ENCODE measurements around the gene METTL25.
A peak's percentile ranks its signal among the peaks of the same experiment; 100 is the strongest.

METTL25 gene

DNA sequence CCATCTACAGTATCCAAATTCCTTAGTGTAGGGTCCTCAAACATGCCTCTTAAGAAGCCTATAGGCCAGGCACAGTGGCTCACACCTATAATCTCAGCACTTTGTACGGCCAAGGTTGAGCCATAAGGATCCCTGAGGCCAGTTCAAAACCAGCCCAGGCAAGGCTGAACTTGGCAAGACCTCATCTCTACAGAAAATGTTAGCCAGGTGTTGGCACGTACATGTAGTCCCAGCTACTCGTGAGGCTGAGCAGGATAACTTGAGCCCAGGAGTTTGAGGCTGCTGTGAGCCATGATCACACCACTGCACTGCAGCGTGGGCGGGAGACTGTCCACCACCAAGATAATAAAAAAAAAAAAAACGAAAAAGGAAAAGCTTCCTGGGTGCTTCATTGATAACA is 6.9 kb upstream of the METTL25 start:
- peaks cover 2 to 4% of the 10 kb centered on the region in 2 experiments for H3K36me3 ChIP-seq (ENCODE audit: control insufficient read depth in 1 of 2, insufficient read depth in 2 of 2, low read length in 2 of 2)
- no peaks in the 10 kb centered on the region for H3K9me3 ChIP-seq (ENCODE audit: insufficient read depth, low read depth, low read length)
- H4K91ac ChIP-seq (ENCODE audit: low read depth, low read length) = no peak overlapping the region
- no peak overlapping the region for H4K8ac ChIP-seq (ENCODE audit: low read depth, low read length)
- H2AFZ ChIP-seq (ENCODE audit: insufficient read depth, low read length, poor library complexity) = no peak overlapping the region
- H3K9ac ChIP-seq (ENCODE audit: low read length) = no peak overlapping the region
- H3K18ac ChIP-seq (ENCODE audit: low read length) = no peak overlapping the region
- no peak overlapping the region for H3K23ac ChIP-seq (ENCODE audit: low read length)
- no peaks in the 10 kb centered on the region for H3K4me1 ChIP-seq (ENCODE audit: control insufficient read depth in 1 of 2, insufficient read depth in 2 of 2, low read length in 2 of 2)
- H3K79me1 ChIP-seq (ENCODE audit: low read length) = no peaks in the 10 kb centered on the region
- no peak overlapping the region for H3K14ac ChIP-seq (ENCODE audit: low read length)
- no peak overlapping the region for H3K27ac ChIP-seq (ENCODE audit: low read depth, low read length)
- H2AK5ac ChIP-seq (ENCODE audit: low read length) = no peak overlapping the region
- no peaks in the 10 kb centered on the region for H3K79me2 ChIP-seq (ENCODE audit: control insufficient read depth, insufficient read depth, low read length, poor library complexity)
- no CpG with 5 or more reads among the region's 6 CpGs for WGBS (ENCODE audit: extremely low coverage, insufficient coverage, insufficient read length)
- H3K4ac ChIP-seq (ENCODE audit: low read depth, low read length) = no peak overlapping the region
- no peak overlapping the region for H2BK5ac ChIP-seq (ENCODE audit: low read depth, low read length, poor library complexity)
- no peak overlapping the region for H4K12ac ChIP-seq (ENCODE audit: low read depth, low read length)
- H3K27me3 ChIP-seq (ENCODE audit: insufficient read depth, low read length) = no peaks in the 10 kb centered on the region
- H2BK12ac ChIP-seq (ENCODE audit: low read length) = no peak overlapping the region
- H3K4me3 ChIP-seq (ENCODE audit: low read depth, low read length) = no peak overlapping the region
- H2BK120ac ChIP-seq (ENCODE audit: insufficient read depth, low read length, poor library complexity) = no peak overlapping the region
- no peak overlapping the region for H3K4me2 ChIP-seq (ENCODE audit: low read length)
- no peak for DNase-seq

DNA sequence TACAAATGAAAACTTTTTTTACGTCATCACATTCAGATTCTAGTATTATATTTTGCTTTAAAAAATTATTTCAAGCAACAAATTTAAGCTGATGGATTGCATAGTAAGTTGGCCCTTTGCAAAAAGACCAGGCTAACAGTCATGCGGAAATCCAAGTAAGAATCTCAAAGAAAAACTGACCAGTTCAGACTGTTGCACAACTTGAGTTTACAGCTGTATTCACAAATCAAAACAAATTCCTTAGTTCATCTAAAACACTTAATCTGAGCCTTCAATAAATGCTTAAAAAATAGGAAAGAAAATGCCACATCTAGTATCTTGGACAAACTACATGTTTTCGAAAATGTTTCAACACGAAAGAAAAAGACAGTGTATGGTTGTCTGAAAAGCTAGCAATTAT is 989 bp upstream of the METTL25 start:
- Histone ChIP-seq H2BK12ac (ENCODE audit: low read length) (no peak overlapping the region), H3K9ac (ENCODE audit: low read length) (no peak overlapping the region), H3K23ac (ENCODE audit: low read length) (no peak overlapping the region), H3K18ac (ENCODE audit: low read length) (no peak overlapping the region), H3K9me3 (ENCODE audit: insufficient read depth, low read depth, low read length) (peaks cover under 1% of the 10 kb centered on the region), H3K79me1 (ENCODE audit: low read length) (peaks cover 6% of the 10 kb centered on the region), H2AK5ac (ENCODE audit: low read length) (no peak overlapping the region), H4K91ac (ENCODE audit: low read depth, low read length) (no peak overlapping the region), H3K36me3 (ENCODE audit: control insufficient read depth in 1 of 2, insufficient read depth in 2 of 2, low read length in 2 of 2) (peaks cover under 1 to 2% of the 10 kb centered on the region in 2 experiments), H3K4ac (ENCODE audit: low read depth, low read length) (no peak overlapping the region), H3K4me3 (ENCODE audit: low read depth, low read length) (no peak overlapping the region), H3K14ac (ENCODE audit: low read length) (no peak overlapping the region), H3K79me2 (ENCODE audit: control insufficient read depth, insufficient read depth, low read length, poor library complexity) (peaks cover 6% of the 10 kb centered on the region), H4K12ac (ENCODE audit: low read depth, low read length) (no peak overlapping the region), H2AFZ (ENCODE audit: insufficient read depth, low read length, poor library complexity) (no peak overlapping the region), H3K4me2 (ENCODE audit: low read length) (peak overlapping the region; percentile 74), H3K27me3 (ENCODE audit: insufficient read depth, low read length) (no peaks in the 10 kb centered on the region), H2BK5ac (ENCODE audit: low read depth, low read length, poor library complexity) (no peak overlapping the region), H3K27ac (ENCODE audit: low read depth, low read length) (no peak overlapping the region), H2BK120ac (ENCODE audit: insufficient read depth, low read length, poor library complexity) (no peak overlapping the region), H3K4me1 (ENCODE audit: control insufficient read depth in 1 of 2, insufficient read depth in 2 of 2, low read length in 2 of 2) (peaks cover 0 to 2% of the 10 kb centered on the region in 2 experiments), H4K8ac (ENCODE audit: low read depth, low read length) (no peak overlapping the region)
- WGBS (ENCODE audit: extremely low coverage, insufficient coverage, insufficient read length) = no CpG with 5 or more reads among the region's 4 CpGs
- no peak for DNase-seq

DNA sequence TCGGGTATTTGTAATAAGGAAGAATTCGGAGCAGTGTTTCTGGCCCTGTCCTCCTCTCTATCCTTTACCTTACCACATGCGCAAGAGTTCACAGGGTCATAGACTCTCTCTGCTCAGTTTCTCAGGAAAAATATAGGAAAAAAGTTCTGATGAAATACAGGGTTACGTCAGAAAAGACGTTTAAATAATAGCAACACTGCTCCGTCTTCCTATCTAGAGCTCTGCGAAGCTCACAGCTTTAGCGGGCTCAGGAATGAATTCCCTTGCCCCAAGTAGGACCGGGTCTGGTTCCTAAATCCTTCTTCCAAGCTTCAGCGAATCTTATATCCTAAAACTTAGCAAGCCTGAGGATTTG is 507 bp upstream of the METTL25 start:
- peak overlapping the region; percentile 90 for H4K8ac ChIP-seq (ENCODE audit: low read depth, low read length)
- H2AFZ ChIP-seq (ENCODE audit: insufficient read depth, low read length, poor library complexity) = peak overlapping the region; percentile 37
- peak overlapping the region; percentile 72 for H3K14ac ChIP-seq (ENCODE audit: low read length)
- peak overlapping the region; percentile 74 for H3K4me2 ChIP-seq (ENCODE audit: low read length)
- peak overlapping the region; percentile 83 for H4K12ac ChIP-seq (ENCODE audit: low read depth, low read length)
- no peaks in the 10 kb centered on the region for H3K27me3 ChIP-seq (ENCODE audit: insufficient read depth, low read length)
- no CpG with 5 or more reads among the region's 10 CpGs for WGBS (ENCODE audit: extremely low coverage, insufficient coverage, insufficient read length)
- peaks cover 1 to 2% of the 10 kb centered on the region in 2 experiments for H3K36me3 ChIP-seq (ENCODE audit: control insufficient read depth in 1 of 2, insufficient read depth in 2 of 2, low read length in 2 of 2)
- peak overlapping the region; percentile 11 for H3K27ac ChIP-seq (ENCODE audit: low read depth, low read length)
- peaks cover 2% of the 10 kb centered on the region for H3K9me3 ChIP-seq (ENCODE audit: insufficient read depth, low read depth, low read length)
- H3K18ac ChIP-seq (ENCODE audit: low read length) = peak overlapping the region; percentile 67
- H3K4ac ChIP-seq (ENCODE audit: low read depth, low read length) = peak overlapping the region; percentile 59
- no peak overlapping the region for H2AK5ac ChIP-seq (ENCODE audit: low read length)
- H3K4me3 ChIP-seq (ENCODE audit: low read depth, low read length) = peak overlapping the region; percentile 97
- H3K9ac ChIP-seq (ENCODE audit: low read length) = peak overlapping the region; percentile 86
- peak overlapping the region; percentile 29 for H2BK120ac ChIP-seq (ENCODE audit: insufficient read depth, low read length, poor library complexity)
- H4K91ac ChIP-seq (ENCODE audit: low read depth, low read length) = peak overlapping the region; percentile 74
- H3K79me1 ChIP-seq (ENCODE audit: low read length) = peaks cover 6% of the 10 kb centered on the region
- peak overlapping the region; percentile 53 for H2BK5ac ChIP-seq (ENCODE audit: low read depth, low read length, poor library complexity)
- H3K79me2 ChIP-seq (ENCODE audit: control insufficient read depth, insufficient read depth, low read length, poor library complexity) = peaks cover 6% of the 10 kb centered on the region
- no peak overlapping the region for H3K23ac ChIP-seq (ENCODE audit: low read length)
- peaks cover 0 to 2% of the 10 kb centered on the region in 2 experiments for H3K4me1 ChIP-seq (ENCODE audit: control insufficient read depth in 1 of 2, insufficient read depth in 2 of 2, low read length in 2 of 2)
- H2BK12ac ChIP-seq (ENCODE audit: low read length) = no peak overlapping the region
- DNase-seq = no peak

DNA sequence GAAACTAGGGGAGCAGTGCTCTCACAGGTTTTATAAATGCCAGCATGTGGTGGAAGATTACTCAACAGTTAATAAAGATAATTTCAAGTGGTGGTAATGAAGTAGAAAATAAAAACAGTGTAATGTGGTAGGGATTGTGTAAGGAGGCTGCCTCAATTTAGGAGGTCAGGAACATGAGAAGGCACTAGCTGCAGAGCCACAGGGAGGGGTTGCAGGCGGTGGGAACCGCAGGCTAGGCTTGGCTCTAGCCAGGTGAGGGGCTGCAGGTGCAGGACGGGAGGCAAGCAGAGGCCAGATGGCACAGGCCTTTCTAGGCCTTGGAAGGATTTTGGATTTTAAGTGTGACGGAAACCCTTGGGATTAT is 768 bp downstream of the METTL25 start:
- H3K4me2 ChIP-seq (ENCODE audit: low read length) = peak overlapping the region; percentile 71
- no peak overlapping the region for H2BK5ac ChIP-seq (ENCODE audit: low read depth, low read length, poor library complexity)
- H3K9me3 ChIP-seq (ENCODE audit: insufficient read depth, low read depth, low read length) = peaks cover 2% of the 10 kb centered on the region
- peak overlapping the region; percentile 44 for H3K14ac ChIP-seq (ENCODE audit: low read length)
- no peak overlapping the region for H3K27ac ChIP-seq (ENCODE audit: low read depth, low read length)
- peaks cover 0 to 2% of the 10 kb centered on the region in 2 experiments for H3K4me1 ChIP-seq (ENCODE audit: control insufficient read depth in 1 of 2, insufficient read depth in 2 of 2, low read length in 2 of 2)
- no peak overlapping the region for H3K4ac ChIP-seq (ENCODE audit: low read depth, low read length)
- WGBS (ENCODE audit: extremely low coverage, insufficient coverage, insufficient read length) = no CpG with 5 or more reads among the region's 4 CpGs
- H3K79me1 ChIP-seq (ENCODE audit: low read length) = peaks cover 6% of the 10 kb centered on the region
- H4K91ac ChIP-seq (ENCODE audit: low read depth, low read length) = no peak overlapping the region
- no peaks in the 10 kb centered on the region for H3K27me3 ChIP-seq (ENCODE audit: insufficient read depth, low read length)
- peak overlapping the region; percentile 82 for H4K8ac ChIP-seq (ENCODE audit: low read depth, low read length)
- no peak overlapping the region for H3K9ac ChIP-seq (ENCODE audit: low read length)
- H3K18ac ChIP-seq (ENCODE audit: low read length) = no peak overlapping the region
- no peak overlapping the region for H2BK12ac ChIP-seq (ENCODE audit: low read length)
- peaks cover 1 to 2% of the 10 kb centered on the region in 2 experiments for H3K36me3 ChIP-seq (ENCODE audit: control insufficient read depth in 1 of 2, insufficient read depth in 2 of 2, low read length in 2 of 2)
- H3K79me2 ChIP-seq (ENCODE audit: control insufficient read depth, insufficient read depth, low read length, poor library complexity) = peaks cover 6% of the 10 kb centered on the region
- H3K4me3 ChIP-seq (ENCODE audit: low read depth, low read length) = no peak overlapping the region
- no peak overlapping the region for H2BK120ac ChIP-seq (ENCODE audit: insufficient read depth, low read length, poor library complexity)
- H4K12ac ChIP-seq (ENCODE audit: low read depth, low read length) = peak overlapping the region; percentile 74
- no peak for DNase-seq
- no peak overlapping the region for H2AK5ac ChIP-seq (ENCODE audit: low read length)
- H2AFZ ChIP-seq (ENCODE audit: insufficient read depth, low read length, poor library complexity) = peak overlapping the region; percentile 86
- H3K23ac ChIP-seq (ENCODE audit: low read length) = no peak overlapping the region

Measured in trophoblast cell (in vitro differentiated cells and primary cell).